ENCODE measurements around the gene MFSD12.
"Not testable (repeated sequence)": the region's sequence is repeated elsewhere in the genome, so short reads cannot be mapped to it uniquely, and the experiment has no call there.

MFSD12 gene

DNA sequence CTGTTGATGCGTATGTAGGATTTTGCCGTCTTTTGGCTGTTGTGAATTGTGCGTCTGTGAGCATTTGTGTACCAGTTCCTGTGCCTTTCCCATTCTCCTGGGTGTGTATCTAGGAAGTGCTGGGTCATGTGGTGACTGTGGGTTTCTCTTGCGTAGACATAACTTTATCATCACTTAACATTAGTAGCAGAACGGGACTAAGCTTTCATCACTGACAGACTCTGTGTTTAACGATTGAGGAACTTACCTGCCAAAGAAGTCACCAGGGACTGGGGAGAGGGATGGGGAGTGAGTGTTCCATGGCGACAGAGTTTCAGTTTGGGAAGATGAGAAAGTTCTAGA lies 36.3 kb downstream of the MFSD12 start:
- DNase-seq, result no peak

DNA sequence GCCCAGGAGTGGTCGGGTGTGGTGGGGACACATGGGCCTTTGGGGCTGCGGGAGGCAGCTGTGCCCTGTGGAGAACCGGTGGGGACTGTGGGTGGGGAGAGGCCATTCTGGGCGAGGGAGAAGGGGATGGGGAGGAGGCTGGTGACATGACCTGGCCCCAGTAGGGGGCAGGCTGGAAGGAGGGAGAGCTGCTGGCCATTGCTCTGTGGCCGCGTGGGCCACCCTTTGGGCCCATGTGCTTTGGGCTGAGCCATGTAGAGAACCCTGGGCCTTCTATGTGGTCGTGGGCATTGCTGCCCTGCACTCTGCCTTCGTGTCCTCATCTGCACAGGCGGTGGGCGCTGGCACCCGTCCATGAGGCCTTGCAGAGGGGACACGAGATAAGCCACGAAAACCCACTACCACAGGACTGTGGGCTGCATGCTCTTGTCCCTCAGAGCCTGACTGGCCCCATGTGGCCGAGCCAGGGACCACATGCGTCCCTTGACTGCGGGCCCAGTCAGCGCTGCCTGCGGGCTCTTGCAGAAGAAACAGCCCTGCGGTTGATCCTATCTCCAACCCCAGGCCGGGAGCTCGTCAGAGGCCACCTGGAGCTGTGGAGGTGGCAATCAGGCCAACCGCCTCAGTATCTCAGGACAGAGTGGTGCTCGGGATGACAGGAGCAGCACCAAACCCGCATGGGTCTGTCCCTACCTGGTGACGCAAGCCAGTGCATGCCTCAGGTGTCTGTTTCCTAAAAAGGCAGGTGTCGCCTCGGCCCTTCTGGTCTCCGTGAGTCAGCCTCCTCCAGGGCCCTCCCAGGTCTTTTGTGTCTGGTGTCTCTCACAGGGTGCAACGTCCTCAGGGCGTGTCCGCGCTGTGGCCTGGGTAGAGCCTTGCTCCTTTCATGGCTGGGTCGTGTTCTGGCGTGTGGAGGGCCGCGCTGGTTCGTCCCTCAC lies 37.0 kb downstream of the MFSD12 start:
- DNase-seq, result no peak

DNA sequence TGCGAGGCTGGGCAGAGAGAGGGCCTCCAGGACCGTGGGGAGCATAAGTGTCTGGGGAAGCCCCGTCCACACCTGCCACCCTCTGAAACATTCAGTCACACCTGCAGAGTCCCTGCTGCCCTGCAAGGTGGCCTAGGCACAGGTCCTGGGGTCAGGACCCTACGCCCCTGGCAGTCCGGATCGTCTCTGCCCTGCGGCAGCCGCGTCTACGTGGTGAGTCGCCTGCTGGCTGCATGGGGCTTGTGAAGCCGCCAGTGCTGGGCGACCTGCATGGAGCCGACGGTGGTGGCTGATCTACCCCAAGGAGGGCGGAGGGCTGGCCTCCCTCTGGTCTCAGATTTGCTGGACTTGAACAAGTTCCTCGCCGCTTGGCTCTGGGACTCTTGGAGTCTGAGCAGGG lies 38.3 kb downstream of the MFSD12 start:
- DNase-seq, result no peak

DNA sequence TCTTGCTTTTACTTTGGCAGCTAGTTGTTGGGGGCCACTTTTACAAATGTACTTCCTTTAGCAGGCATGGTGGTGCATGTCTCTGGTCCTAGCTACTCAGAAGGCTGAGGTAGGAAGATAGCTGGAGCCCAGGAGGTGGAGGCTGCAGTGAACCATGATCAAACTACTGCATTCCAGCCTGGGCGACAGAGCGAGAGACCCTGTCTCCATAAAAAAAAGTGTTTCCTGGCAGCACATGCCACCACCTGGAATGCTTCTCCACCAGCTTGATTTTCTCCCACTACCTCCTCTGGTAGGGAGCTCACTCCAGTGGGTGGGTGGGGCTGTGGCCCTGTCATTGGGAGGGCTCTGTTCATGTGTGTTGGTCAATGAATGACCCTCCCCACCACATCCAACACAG lies 38.7 kb downstream of the MFSD12 start:
- no peak for DNase-seq

DNA sequence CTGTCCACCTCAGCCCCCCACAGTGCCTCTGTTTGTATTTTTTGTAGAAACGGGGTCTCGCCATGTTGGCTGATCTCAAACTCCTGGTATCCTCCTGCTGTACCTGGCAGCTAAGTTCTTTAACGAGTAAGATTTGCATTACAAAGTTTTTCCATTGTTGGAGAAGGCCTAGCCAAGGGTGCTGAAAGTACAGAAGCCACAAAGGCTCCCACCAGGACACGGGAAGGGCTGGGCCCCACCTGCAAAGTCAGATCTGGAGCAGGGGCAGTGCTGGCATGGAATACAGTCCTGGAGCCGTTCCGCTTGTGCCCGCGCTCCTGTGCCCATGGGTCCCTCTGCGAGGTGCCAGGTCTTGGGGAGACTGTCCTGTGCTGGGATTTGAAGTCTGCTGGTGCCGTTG lies 39.1 kb downstream of the MFSD12 start:
- no peak for DNase-seq

DNA sequence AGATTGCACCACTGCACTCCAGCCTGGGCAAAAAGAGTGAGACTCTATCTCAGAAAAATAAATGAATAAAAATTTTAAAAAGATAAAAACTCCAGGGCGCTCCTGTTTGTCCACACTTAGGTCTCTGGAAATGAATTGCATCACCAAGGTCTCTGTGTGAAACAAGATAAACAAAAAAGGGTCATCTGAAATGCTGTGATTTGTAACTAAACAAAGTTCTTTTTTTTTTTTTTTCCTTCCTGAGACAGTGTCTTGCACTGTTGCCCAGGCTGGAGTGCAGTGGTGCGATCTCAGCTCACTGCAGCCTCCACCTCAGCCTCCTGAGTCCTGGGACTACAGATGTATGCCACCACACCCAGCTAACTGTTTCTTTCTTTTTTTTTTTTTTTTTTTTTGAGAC lies 39.7 kb downstream of the MFSD12 start:
- no peak for DNase-seq

DNA sequence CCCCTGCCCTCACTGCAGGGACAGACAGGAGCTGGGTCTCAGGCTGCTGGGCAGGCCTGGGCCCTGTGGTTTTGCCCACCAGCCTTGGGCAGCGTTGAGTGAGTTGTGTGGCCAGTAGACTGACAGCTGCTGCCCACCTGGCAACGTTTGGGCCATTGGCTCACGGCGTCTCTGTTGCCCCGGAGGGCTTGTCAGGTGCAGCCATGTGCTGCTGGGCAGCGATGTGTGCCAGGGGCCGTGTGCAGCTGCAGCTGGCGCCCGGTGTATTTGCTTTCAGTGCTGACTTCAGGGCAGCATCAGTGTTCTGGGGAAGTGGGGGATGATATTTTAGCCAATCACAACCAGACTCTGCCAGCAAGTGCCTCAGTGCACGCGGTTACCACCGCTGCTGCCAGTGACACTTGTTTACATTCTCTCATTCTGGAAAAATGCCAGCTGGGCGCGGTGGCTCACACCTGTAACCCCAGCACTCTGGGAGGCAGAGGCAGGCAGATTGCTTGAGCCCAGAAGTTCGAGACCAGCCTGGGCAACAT lies 40.6 kb downstream of the MFSD12 start:
- DNase-seq, result peak; percentile 42 to 62

DNA sequence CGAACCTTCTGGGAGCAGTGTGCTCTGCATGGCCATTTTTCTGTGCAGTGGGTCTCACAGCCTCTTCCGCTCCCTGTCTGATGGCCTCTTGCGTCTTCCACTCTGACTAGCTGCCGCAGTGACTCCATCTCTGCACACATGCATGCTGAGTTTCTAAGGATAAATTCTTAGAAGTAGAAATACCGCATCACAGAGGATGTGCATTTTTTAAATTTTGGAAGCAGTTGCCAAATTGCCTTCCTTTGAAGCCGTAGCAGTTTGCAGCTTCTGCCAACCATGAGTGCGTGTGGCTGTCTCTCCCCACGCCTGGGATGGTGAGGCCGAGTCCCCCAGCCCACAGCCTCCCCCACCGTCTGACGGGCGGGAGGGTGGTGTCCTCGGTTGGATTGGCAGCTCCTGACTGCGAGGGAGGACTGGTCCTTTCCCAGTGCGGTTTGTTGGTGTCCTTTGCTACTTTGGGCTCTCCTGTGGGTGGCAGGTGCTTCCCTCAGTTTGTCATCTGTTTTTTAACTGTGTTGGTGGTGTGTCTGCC lies 41.4 kb downstream of the MFSD12 start:
- DNase-seq, result no peak

DNA sequence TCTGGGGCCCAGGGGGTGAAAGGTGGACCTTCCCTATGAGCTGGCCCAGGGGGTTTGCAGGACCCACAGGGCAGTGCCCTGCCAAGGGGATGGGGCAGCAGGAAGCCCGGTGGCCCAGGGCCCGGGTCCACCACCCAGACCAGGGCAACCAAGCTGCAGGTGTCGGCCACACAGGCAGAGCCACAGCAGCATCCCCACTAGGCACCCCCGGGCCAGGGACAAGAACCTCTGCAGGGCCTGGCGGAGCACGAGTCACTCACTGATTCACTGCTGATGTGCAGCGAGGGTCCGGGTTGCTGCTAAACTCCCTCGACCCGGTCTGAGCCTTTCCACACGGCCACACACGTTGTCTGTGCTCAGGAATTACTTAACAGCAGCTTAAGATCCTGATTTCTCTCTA lies 42.5 kb downstream of the MFSD12 start:
- no peak for DNase-seq

DNA sequence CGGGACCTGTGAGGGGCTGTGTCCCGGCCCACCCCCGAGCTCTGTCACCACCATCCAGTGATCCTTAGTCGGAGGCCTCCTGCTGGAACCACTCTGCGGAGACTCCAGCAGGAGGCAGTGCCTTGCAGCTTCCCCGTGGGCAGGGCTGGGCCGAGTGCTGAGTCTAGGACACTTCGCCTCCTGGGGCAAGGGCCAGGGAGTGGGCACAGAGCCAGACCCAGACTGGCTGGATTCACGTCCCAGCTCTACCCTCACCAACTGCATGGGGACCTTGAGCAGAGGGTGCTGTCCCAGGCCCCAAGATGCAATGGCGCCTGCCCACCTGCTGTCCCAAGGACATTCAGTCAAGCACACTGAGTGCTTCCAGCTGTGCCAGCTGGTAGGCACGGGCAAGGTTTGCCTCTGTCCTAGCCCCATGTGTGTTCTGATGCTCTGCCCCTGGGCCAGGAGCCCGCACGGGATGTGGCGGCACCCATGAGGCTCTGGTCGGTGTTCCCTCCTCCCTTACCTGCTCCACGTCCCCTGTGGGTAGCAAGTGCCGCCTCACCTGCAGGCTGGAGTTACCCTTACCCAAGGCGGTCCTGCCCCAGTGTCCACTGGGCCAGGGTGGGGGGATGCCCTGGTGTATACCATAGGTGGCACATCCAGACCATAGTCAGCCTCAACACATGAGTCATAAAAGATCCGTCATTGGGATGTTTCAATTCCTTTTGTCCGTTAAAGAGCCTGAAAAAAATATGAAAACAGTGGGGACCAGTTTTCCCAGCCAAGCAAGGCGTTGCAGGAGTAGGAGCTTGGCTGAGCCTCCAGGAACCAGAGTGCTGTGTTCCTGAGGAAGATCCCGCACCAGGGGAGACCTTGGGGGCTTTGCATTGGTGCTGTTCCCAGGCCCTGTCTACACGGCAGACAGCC lies 43.9 kb downstream of the MFSD12 start:
- DNase-seq, result no peak

DNA sequence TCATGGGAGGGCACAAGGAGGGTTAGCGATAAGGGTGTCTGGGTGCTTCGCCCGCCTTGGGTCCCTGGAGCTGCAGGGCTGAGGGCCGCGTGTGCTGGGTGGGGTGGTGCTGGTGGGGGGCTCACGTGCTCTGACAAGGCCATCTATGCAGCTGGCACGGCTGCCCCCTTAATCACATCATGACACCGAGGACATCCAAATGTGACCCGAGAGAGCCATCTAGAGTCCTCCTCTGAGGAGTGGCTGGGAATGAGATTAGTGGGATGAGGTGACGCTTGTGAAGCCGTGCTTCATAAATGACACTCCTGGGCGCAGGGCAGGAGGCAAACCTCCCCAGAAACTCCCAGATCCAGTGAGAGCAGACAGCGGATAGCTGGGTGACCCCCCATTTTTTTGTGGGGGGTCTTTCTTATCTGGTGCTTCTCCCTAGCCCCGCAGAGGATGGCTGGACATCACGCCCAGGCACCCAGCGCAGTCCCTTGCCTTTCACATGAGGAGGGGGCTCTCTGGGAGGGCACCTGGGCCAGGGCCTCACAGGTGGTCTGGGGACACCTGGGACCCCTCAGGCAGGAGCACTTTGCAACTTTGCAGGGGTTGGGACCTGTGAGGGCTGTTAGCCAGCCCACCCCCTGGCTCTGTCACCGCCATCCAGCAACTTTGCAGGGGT lies 44.7 kb downstream of the MFSD12 start:
- no peak for DNase-seq

DNA sequence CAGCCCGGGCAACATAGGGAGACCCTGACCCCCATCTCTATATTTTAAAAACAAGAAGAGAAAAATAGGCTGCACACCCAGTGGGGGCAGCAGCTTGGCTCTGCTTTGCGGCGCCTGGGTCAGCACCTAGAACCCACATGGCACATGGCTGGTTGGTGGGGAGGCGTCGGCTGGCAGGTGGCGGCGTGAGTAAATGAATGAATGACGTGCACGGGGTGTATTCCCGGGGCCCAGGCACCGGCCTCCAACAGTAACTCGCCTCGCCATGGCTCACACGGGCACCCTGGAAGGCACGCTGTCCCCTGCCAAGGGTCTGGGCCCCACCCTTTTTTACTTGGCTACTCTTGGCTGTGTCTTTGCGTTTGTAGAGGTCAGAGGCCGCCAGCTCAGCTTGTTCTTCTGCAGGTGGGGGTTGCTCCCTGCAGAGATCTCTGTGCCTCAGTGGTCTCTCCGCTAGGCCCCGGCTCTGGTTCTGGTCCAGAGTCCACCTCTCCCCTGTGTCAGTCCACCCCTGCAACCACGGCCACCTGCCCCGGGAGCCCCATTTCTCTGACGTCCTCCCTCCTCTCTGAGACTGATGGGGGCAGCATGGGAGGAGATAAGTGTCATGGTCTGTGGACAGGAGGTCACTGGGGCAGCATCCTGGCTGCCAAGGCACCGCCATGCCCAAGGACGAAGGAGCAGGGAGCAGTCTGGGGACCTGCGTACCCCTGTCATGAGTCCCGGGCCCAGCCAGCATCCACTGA lies 45.7 kb downstream of the MFSD12 start:
- no peak for DNase-seq

DNA sequence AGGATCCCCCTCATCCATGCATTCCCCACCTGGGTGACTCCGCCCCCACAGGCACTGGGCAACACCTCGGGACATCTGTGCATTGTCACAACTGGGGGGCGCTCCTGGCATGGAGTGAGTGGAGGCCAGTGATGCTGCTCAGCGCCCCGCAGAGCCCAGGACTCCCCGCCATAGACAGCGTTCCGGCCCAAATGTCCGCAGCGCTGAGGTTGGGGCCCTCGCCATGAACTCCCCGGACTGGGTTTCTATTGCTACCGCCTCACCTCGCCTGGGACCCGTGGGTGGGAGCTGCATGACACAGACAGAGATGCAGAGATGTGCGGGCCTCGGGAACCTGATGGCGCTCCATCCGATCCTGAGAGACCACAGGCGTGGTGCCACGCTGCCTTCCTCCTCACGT lies 46.7 kb downstream of the MFSD12 start:
- DNase-seq, result no peak

DNA sequence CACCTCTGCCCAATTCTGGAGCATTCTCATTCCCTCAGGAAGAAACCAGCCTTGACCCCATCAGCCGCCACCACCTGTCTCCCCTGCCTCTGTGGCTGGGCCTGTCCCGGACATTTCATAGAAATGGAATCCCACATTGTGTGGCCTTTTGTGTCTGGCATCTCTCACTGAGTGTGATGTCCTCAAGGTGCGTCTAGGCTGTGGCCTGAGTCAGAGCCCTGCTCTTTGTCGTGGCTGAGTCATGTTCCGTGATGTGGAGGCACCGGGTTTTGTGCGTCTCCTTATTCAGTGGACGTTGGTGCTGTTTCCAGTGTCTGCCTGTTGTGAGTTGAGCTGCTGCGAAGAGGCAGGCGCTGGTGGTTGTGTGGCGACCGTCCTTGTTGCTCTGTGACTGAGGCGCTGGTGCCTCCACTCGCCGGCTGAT lies 47.8 kb downstream of the MFSD12 start:
- DNase-seq, result no peak

DNA sequence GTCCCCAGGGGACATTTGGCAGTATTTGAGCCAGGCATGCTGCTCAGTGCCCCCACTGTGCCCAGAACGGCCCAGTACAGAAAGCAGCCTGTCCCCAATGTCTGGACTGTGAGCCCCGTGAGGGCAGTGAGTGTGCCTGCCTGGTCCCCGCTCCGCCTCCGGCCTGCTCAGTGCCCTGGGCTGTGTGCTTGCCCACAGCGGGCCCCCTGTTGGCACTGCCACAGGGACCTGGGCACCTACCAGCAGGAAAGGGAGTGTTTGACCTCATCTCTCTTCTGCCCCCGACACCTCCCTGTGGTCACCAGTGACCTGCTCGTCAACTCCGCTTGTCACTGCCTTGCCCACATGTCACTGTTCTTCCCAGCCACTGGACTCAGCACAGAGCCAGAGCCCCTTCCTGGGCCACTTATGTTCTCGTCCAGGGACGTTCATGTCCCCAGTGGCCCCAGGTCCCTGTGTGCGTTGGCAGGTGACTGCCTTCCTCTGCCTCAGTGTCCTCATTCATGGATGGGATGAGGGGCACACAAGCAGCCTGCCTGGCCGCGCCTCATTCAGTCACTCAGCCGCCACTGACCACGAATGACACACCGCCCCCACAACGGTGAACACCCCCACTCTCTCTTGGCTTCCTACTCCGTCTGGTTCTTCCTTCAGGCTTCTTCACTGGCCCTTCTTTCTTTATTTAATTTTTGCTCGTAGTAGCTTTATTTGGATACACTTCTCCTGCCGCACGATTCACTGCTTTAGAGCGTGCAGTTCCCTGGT lies 48.4 kb downstream of the MFSD12 start:
- no peak for DNase-seq

DNA sequence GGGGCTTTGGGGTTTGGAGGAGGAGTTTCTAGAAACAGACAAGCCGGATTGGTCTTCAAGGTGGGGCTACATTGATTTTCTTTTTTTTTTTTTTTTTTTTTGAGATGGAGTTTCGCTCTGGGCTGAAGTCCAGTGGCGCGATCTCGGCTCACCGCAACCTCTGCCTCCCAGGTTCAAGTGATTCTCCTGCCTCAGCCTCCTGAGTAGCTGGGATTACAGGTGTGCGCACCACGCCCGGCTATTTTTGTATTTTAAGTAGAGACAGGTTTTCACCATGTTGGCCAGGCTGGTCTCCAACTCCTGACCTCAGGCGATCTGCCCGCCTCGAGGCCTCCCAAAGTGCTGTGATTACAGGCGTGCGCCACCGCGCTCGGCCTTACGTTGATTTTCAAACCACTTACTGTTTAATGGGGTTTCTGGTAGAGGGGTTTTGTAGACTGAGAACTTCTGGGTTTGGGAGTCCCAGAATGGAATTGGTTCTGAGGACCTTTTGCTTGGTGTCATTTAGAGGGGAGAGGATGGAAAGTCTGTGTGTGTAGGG lies 49.2 kb downstream of the MFSD12 start:
- DNase-seq, result not testable (repeated sequence)

DNA sequence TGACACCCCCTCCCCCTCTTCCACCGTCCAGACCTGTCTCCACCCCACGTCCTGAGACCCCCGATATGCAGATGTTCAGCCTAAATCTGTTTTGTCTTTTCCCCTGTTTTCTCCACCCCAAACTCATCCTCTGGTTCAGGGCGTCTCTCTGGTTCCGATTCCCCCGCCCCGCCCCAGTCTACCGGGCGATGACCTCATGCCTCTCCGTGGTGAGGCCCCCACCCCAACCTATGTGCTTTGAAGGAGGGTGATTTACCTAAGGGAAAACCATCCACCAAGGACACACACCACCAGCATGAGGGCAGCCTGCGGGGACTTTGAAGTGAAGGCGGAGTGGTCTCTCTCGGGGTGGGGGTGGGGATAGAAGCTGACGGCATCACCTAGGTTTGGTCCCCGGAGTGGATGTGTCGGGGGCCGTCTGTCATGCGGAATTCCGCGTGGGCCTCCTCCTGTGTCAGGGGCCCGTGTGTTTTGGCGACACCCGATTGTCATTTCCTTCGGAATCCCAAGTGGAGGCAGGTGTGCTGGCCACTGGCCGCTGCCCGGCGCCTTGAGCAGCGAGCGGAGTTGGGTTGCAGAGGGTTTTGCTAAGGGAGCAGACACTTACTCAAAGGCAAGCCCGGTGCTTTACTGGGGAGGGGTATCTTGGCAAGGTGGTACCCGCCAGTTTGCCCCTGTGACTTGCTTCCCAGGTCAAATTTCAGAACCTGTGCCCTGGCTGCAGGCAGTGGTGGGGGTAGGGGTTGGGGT lies 49.8 kb downstream of the MFSD12 start:
- DNase-seq, result peak in 1 of 2 experiments; percentile 28

DNA sequence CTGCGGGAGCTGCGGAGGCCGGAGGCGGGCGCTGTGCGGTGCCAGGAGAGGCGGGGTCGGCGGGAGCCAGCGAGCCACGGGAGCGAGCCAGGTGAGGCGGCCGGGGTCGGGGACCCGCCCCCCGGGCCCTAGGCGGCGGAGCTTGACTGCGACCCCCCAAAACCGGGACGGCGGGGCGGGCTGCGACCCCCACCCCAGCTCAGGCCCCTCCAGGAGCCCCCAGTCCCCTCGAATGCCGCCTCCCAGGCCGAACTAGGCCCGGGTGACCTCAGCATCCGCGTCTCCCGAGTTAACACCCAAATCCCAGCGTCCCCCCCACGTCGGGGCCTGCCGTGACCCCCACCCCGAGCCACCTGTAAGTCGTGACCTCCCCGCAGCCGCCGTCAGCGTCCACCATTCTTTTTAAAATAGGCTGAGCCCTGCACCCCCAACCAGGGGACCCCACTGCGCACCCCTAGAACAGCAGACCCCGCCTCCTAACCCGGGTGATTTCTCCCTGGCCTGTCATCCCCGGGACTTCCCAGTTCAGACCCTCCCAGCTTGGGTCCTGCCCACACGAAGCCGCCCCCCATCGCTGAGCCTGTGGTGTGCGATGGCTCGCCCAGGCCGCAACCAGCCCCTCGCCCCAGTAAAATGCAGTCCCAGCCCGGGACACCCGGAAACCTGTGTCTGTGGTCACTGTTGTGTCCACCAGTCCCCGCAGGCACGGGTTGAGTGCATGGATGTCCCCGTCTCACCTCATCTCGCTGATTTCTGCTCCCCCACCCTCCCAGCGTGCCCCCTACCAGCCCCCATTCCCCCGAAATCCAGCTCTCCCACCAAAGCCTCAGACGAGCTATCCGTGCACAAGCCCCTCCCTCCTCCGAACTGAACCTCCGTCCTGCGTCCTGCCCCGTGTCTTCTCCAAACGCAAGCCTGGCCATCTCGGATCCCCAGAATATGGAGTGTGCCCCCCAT lies 50.7 kb downstream of the MFSD12 start:
- peak in 1 of 2 experiments; percentile 28 for DNase-seq

Data from NCI-H526 (cell line).